8988T (cell line): ENCODE results near the gene LIPA.
"Not testable (repeated sequence)": the region's sequence is repeated elsewhere in the genome, so short reads cannot be mapped to it uniquely, and the experiment has no call there.

Experiments used
- DNase-seq: peaks from one replicate; pipeline ENCODE4 v3.0.0; 2011

Gene LIPA

GRCh38 chr10:89269433-89270152 lies 18.0 kb upstream of the LIPA start:
- no peak for DNase-seq

GRCh38 chr10:89266721-89267453 lies 15.3 kb upstream of the LIPA start:
- no peak for DNase-seq

- DNase-seq = no peak
Observed at GRCh38 chr10:89263531-89263930, 12.0 kb upstream of the LIPA start.

GRCh38 chr10:89263091-89263490 lies 11.5 kb upstream of the LIPA start:
- no peak for DNase-seq

GRCh38 chr10:89262086-89263051 lies 10.8 kb upstream of the LIPA start:
- no peak for DNase-seq

GRCh38 chr10:89258881-89259280 lies 7.3 kb upstream of the LIPA start:
- no peak for DNase-seq

GRCh38 chr10:89257581-89257980 lies 6.0 kb upstream of the LIPA start:
- DNase-seq = no peak

- no peak for DNase-seq
Observed at GRCh38 chr10:89256962-89257361, 5.4 kb upstream of the LIPA start.

- no peak for DNase-seq
Observed at GRCh38 chr10:89256340-89256739, 4.8 kb upstream of the LIPA start.

GRCh38 chr10:89255793-89256192 lies 4.2 kb upstream of the LIPA start:
- DNase-seq = no peak

- not testable (repeated sequence) for DNase-seq
Observed at GRCh38 chr10:89255091-89255579, 3.6 kb upstream of the LIPA start.

GRCh38 chr10:89252225-89252585 lies 630 bp upstream of the LIPA start:
- DNase-seq = no peak

- no peak for DNase-seq
Observed at GRCh38 chr10:89250865-89251408, 638 bp downstream of the LIPA start.

GRCh38 chr10:89248990-89249389 lies 2.6 kb downstream of the LIPA start:
- DNase-seq = no peak

- not testable (repeated sequence) for DNase-seq
Observed at GRCh38 chr10:89247623-89248022, 4.0 kb downstream of the LIPA start.

GRCh38 chr10:89245802-89246201 lies 5.8 kb downstream of the LIPA start:
- no peak for DNase-seq

GRCh38 chr10:89242840-89243568 lies 8.6 kb downstream of the LIPA start:
- DNase-seq = no peak

- no peak for DNase-seq
Observed at GRCh38 chr10:89242345-89242684, 9.3 kb downstream of the LIPA start.

GRCh38 chr10:89241486-89242344 lies 9.9 kb downstream of the LIPA start:
- DNase-seq = no peak

GRCh38 chr10:89241026-89241425 lies 10.5 kb downstream of the LIPA start:
- no peak for DNase-seq

- DNase-seq = no peak
Observed at GRCh38 chr10:89240519-89240918, 11.1 kb downstream of the LIPA start.
